ENCODE data around the gene LOC101059915.
"Not testable (repeated sequence)": the region's sequence is repeated elsewhere in the genome, so short reads cannot be mapped to it uniquely, and the experiment has no call there.

Gene LOC101059915

DNA sequence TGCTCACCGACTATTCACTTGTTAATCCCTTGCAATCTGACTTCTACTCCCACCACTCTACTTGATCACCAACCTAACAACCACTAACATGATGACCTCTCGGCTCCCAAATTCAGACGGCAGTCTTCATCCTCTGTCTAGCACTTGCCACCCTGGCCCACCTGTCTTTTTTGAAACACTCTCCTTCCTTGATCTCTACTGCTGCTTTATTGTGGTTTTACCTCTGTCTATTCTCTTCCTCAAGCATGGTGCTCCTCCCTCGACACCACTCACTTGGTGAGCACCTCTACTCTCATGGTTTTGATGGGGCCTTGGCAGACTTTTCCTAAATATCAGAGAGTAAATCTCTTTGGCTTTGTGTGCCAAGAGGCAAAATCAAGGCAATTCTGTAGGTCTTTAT lies 27.3 kb upstream of the LOC101059915 start:
- DNase-seq: no peak

DNA sequence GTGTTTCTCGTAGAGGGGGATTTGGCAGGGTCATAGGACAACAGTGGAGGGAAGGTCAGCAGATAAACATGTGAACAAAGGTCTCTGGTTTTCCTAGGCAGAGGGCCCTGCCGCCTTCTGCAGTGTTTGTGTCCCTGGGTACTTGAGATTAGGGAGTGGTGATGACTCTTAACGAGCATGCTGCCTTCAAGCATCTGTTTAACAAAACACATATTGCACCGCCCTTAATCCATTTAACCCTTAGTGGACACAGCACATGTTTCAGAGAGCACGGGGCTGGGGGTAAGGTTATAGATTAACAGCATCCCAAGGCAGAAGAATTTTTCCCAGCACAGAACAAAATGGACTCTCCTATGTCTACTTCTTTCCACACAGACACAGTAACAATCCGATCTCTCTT lies 22.9 kb upstream of the LOC101059915 start:
- DNase-seq: not testable (repeated sequence)

DNA sequence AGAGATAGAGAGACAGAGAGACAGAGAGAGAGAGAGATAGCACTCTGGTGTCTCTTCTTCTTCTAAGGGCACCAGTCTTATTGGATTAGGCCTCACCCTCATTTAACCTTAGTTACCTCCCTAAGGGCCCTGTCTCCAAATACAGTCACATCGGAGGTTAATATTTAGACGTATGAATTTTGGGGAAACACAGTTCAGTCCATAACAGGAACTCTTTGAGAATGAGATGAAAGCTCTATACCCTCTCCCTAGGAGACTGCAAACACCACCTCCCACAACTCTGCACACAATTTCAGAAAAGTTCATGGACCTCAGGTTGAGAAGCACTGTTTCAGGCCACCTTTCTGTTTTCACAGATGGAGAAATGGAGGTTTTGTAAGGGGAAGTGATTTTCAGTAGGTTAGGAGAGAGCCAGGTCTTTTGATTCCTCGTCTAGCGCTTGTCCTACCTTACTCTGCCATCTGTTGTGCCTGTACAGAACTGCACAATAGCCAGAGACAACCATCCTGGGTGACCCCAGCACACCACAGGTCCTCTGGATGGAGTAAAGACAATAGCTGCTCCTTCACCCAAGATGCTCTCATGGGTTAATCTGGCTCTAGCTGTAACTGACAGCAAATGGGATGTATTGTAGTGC lies 16.9 kb upstream of the LOC101059915 start:
- no peak for DNase-seq

DNA sequence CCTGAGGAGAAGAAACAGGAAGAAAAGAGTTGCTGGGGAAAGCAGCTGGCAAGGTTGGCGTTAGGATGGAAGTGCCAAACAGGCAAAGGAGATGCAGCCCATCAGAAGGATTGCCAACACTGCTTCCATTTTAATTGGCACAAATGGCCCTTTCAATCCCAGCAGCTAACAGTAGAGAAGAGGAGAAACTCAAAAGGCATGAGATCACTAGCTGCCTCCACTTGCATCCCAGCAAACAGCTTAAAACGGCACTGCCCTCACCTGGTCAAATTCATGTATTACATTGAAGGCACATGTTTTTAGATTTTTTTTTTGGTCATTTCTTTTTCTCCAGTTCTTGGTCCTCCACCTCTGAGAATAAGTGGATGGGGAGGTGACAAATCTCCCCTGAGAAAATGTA lies 14.9 kb upstream of the LOC101059915 start:
- peak; percentile 39 for DNase-seq

DNA sequence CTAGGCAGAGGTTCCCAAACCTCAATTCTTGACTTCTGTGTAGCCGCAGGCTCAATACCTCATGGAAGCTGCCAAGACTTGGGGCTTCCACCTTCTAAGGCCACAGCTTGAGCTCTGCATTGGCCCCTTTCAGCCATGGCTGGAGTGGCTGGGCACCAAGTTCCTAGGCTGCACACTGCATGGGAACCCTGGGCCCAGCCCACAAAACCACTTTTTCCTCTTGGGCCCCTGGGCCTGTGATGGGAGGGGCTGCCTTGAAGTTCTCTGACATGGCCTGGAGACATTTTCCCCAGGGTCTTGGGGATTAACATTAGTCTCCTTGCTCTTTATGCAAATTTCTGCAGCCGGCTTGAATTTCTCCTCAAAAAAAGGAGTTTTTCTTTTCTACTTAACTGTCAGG lies 14.0 kb upstream of the LOC101059915 start:
- DNase-seq: no peak

DNA sequence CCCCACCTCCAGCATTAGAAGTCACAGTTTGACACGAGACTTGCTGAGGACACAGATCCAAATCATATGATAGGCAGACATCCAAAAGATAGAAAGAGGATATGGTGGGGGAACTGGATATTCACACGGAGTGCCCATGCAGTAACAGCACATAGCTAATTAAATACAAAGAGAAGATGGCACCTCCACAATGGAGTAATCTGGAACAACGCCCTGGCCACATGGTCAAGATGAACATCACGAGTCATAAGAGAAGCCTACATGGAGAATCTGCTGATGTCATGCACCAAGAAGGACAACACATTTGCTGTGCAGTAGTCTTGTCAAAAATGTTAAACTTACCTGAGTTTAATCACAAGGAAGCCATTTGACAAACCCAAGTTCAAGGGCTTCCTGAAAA lies 10.1 kb upstream of the LOC101059915 start:
- DNase-seq: no peak

DNA sequence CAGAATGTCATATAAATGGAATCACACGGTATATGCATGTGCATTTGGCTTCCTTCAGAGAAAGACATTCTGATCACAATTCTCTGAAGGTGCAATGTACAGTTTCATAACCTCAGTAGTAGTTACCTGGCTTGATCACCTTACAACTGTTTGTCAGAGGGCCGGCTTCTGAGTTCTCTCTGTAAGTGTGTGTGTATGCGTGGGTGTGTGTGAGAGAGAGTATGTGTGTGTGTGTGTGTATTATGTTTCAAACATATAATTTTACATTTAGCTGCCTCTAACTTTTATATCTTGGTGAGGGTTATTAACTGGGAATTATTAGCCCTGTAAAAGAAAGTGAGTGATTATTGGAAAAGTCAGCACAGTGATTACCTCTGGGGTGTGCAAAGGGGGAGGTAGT lies 8.0 kb upstream of the LOC101059915 start:
- no peak for DNase-seq

DNA sequence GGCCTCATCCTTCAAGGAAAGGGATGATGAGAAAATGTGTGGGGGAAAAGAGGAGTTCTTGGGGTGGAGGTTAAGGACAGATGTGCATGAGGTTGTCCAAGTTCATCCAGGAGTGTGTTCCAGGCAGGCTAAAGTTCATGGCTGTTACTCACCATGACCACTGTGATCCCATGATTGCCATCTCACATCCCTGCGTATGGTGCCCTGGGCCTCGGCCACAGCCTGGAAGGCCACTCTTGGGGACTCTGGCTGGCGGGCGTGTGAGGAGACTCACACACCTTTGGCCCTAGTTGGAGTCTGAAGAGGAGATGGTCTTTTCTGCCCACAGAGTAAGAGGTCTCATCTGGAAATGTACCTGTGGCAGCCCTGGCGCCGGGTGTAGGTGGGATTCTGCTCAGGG lies 7.4 kb upstream of the LOC101059915 start:
- no peak for DNase-seq

DNA sequence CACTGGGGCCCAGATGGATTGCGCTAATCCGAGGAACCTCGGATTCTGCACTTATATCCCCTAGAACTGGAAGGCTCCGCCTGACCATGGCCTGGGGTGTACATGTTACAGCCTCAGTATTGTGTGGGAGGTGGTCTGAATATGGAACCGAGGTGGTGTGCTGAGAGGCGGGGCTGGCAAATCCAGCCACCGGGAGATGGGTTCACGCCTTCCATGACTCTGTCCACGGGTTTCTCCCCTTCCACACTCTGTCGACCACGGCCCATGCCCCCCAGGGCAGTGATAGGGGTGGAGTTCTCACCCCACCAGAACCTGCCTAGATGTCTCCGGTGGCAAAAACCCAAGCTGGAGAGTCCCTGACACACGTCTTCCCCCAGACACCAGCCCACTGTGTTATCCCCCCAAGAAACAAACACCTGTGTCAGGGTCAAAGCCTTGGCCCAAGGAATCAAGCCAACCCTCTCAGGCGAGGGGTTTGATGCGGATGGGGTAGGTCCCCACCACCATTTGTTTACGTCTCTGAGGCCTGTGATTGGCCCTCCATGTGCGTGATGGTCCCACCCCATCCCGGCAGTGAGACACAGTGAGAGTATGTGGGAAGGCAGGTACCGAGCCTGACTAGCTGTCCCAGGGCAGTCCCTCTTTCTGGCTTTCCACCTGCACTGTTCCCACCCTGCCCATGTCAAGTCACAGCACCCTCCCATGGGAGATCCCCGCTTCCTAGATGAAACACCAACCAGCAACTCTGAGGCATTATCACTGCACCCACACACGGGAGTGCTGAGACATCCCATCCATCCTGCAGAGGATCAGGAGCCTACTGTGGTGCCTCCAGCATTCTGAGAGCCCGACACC lies 6.6 kb upstream of the LOC101059915 start:
- DNase-seq: no peak

DNA sequence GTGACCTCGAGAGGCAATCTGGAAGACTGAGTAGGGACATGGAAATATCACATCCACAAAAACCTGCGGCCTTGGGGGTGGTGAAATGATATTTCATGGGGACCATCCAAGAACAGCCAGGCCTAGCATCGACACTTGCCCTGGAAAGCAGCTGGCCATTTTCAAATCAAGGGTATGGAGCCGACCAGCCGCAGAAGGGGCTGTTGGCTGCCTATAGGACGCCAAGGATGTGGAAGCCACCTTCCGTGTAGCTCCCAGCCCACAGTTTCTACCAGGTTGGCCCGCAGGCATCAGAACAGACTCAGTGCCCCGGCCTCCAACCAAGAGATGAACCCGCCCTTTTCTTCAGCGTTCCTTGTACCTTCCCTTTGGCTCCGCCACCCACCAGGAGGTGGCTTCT lies 5.4 kb upstream of the LOC101059915 start:
- DNase-seq: no peak

DNA sequence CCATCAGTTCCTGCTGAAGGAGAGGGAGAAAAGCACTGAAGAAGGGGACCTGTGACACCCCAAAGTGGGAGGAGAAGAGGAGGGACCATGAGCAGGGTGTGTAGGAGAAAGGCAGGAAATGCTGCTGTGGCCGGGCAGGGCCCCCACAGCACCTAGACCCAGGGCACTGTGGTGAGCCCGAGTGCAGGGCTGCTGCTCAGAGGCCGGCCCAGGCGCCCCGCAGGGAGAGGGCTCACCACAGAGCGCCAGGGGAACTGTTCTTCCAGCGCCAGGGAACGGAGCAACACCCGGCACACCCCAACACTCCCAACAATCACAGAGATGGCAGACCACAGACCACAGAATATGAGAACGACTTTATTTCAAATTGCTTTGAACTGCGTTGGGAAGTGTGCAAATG lies 4.7 kb upstream of the LOC101059915 start:
- DNase-seq: not testable (repeated sequence)

DNA sequence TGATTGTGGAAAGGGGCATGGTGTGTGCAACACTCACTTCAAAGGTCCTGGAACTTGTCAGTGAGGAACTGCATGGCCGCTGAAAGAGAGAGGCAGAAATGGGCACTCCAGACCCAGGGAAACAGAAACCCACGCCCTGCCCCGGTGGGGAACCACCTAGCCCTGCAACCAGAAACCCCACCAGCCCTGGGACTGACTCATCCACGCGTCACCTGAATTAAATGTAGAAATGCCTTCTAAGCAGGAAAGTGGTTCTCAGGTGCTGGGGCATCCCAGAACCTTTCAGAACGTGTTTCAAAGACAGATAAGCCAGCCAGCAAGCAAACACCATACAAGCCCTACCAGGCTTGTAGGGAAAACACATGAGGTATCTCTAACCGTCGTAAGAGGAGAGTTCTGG lies 4.1 kb upstream of the LOC101059915 start:
- DNase-seq: not testable (repeated sequence)

DNA sequence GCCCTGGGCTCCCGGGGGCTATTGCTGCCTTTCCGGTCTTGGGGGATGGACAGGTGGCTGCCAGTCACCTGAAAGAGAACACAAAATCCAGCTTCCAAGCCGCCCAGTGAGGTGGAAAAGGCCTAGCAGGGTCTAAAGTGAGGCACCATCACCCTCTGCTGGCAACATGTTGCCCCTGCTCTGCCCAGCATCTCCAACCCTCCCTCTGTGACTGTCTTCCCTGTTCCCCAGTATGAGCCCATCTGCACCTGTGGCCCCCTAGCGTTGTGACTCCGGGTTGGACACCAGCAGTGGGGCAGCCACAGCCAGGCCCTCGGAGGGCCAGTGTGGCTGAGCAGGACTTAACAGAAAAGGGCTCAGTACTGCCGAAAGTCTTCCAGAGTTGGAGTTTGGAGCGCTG lies 3.1 kb upstream of the LOC101059915 start:
- DNase-seq: peak; percentile 6

DNA sequence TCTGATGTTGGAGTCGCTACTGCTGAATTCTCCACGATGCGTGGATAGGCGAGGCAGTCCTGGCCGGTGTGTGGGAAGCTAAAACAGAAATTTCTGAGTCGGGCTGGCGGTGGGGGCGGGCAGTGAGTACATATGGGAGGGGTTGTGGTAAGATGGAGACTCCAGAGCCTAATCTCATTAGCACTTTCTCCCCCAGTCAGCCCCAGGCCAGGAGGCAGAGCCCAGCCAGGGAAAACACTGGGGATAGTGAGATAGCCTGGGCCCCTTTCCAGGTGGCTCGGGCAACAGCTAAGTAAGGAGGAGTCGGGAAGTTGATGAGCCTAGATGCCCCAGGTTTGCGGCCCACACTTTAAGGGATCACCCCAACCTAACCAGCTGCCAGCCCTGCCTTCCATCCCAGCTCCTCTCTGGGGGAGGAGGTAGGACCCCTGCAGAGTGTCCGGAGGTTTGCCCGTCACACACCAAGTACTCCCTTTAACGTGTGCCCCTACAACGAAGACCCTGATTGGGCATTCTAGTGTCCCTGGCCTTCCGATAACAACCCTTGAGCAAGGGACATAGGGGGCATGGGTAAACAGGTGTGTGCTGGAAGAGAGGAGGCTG lies 2.4 kb upstream of the LOC101059915 start:
- no peak for DNase-seq

DNA sequence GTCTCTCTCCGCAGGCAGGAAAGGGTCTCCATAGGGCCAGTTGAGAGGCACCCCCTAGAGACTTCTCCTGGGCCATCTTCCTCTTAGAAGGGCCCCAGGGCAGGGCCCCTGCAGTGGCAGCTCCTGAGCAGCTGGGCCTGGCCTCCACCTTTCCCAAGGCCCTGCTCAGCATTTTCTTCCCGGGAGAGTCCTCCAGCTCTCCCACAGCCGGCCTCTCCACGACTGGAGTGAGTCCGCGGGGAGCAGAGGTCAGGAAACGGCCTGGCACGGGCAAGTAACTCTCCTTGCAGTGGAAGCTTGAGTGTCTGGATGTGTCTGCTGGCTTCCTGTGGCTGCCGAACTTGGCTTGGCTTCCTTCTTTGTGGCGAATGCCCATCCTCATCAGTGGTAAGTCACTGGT lies 1.6 kb upstream of the LOC101059915 start:
- DNase-seq: no peak

DNA sequence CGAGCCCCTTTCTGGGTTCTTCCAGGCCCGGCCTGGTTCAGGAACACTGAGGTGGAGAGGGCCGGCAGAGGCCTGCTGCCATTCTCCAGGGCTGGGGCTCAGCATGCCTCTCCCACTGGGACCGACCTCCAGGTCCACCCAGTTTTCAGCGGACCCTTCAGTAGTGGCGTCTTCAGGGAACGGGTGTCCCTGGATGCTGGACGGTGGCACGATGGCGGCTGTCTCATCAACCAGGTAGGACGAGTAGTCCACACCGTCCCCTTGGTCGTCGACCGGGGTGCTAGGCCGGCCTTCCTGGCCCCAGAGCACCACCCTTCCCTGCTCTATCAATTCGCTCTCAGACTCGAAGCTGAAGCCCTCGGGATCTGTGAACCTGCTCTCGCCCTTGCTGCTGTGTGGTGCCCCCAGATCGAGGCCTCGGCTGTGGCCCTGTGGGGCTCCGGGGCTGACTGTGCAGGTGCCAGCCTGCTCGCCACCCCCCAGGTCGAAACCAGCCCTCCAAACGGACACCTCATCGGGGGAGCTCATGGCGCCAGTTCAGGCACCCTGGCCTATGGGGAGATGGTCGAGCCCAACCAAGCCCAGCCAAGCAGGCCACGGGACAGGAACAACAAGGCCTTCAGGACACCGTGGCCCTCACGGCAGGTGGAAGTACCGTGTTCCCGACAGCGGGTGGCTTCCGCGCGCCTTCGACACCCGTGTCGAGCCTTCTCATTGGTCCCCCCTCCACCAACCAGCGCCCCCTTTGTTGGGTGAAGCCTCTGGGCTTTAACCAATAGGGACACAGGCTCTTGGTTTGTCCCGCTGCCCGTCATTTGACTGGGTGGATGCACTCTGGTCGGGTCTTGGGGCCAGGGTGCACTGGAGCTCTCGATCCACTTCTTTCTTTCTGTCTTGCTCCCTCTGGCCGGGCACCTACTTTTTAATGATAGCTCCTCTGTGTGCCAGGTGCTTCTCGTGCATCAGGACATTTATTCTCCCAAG lies 814 bp upstream of the LOC101059915 start:
- DNase-seq: no peak

DNA sequence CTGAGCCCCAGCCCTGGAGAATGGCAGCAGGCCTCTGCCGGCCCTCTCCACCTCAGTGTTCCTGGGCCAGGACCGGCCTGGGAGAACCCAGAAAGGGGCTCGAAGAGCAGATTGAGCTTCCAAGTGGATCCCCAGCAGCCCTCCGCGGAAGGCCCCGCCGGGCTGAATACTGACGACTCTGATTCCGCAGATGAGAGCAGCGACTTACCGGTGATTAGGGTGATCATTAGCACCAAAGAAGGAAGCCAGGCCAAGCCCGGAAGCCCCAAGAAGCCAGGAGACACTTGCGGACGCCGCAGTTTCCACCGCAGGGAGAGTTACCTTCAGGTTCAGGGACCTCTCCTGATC lies 876 bp downstream of the LOC101059915 start:
- DNase-seq: no peak

DNA sequence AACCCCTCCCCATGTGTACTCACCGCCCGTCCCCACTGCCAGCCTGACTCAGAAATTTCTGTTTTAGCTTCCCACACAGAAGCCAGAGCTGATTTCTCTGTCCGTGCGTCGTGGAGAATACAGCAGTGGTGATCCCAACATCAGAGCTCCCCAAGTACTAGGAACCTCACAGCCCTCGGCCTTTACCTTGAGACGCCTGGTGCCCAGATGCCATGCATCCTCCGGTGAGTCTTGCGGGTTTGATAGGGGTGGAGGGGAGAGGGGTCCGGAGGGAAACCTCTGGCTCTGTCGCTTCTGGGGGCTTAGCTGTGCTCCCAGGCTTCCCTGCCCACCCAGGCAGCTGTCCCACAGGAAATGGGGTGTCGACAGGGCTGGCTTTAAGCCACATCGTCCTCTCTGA lies 2.1 kb downstream of the LOC101059915 start:
- DNase-seq: no peak

DNA sequence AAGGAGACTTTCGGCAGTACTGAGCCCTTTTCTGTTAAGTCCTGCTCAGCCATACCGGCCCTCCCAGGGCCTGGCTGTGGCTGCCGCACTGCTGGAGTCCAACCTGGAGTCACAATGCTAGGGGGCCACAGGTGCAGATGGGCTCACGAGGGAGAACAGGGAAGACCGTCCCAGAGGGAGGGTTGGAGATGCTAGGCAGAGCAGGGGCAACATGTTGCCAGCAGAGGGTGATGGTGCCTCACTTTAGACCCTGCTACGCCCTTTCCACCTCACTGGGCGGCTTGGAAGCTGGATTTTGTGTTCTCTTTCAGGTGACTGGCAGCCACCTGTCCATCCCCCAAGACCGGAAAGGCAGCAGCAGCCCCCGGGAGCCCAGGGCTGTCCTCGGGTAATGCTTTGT lies 2.6 kb downstream of the LOC101059915 start:
- DNase-seq: not testable (repeated sequence)

DNA sequence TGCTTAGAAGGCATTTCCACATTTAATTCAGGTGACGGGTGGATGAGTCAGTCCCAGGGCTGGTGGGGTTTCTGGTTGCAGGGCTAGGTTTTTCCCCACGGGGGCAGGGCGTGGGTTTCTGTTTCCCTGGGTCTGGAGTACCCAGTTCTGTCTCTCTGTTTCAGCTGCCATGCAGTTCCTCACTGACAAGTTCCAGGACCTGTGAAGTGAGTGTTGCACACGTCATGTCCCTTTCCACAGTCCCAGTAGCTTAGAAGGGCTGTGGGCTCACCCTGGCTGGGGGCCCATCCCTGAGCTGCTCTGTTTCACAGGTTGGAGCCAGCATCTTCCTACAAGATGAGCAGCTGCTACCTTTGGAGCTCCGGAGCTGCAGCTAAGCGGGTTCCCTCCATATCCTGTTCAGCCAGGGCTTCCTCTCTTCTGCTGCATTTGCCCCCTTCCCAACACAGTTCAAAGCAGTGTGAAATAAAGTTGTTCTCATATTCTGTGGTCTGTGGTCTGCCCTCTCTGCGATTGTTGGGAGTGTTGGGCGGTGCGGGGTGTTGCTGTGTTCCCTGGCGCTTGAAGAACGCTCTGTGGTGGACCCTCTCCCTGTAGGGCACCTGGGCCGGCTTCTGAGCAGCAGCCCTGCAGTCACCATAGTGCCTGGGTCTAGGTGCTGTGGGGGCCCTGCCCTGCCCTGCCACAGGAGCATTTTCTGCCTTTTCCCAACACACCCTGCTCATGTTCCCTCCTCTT lies 3.9 kb downstream of the LOC101059915 start:
- DNase-seq: no peak

DNA sequence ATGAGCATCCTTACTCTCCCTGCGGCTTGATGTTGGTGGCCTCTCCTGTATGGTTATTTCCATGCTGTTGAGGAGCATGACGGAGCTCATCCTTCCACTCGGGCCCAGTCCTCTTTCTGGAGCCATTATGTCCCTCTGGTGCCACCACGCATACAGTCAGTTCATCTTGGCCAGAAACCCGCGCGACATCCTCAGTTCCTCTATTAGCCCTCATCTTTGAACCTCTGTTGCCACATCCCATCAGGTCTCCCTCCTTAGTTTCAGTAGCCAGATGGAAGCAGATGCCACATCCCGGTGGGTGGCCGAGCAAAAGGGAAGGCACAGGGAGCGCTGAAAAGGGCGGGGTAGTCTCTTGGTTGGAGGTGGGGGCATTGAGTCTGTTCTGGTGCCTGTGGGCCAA lies 4.6 kb downstream of the LOC101059915 start:
- DNase-seq: no peak

DNA sequence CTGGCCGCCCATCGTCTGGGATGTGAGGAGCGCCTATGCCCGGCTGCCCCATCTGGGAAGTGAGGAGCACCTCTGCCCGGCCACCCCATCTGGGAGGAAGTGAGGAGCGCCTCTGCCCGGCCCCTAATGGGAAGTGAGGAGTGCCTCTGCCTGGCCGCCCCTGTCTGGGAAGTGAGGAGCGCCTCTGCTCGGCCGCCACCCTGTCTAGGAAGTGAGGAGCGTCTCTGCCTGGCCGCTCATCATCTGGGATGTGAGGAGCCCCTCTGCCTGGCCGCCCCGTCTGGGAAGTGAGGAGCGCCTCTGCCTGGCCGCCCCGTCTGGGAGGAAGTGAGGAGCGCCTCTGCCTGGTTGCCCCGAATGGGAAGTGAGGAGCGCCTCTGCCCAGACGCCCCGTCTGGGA lies 8.3 kb downstream of the LOC101059915 start:
- DNase-seq: not testable (repeated sequence)

Measured in fibroblast of skin of back (primary cell).